Activated CD4-positive, alpha-beta memory T cell treated with anti-CD3 and anti-CD28 coated beads for 36 hours (primary cell): ENCODE measurements around the gene CTTNBP2. TPM values are rescaled to one million over a fixed set of nuclear protein-coding genes. Genes with fewer than 3 reads are reported as not detected.
"Not testable (repeated sequence)": the region's sequence is repeated elsewhere in the genome, so short reads cannot be mapped to it uniquely, and the experiment has no call there.

Source experiments
- CTCF ChIA-PET: fragments of 350-600 bp; sonication (Branson Sonifier 250); formaldehyde crosslinking; loops from one replicate; lab custom pipeline; 2021; ENCODE audit warnings: antibody characterized with exemption, inconsistent platforms; lab: Charles Lee
- POLR2A ChIA-PET: fragments of 350-600 bp; sonication (Branson Sonifier 250); formaldehyde crosslinking; loops from one replicate; lab custom pipeline; 2021; ENCODE audit warnings: antibody characterized with exemption; lab: Charles Lee
- DNase-seq: peaks from one replicate; pipeline ENCODE4 v3.0.0-alpha.2; 2020
- H3K27ac Mint-ChIP-seq: one replicate; pipeline ENCODE4 v1.8.0; 2021; ENCODE audit warnings: mixed read lengths
- H3K27me3 Mint-ChIP-seq: one replicate; pipeline ENCODE4 v1.8.0; 2021; ENCODE audit warnings: mixed read lengths
- H3K36me3 Mint-ChIP-seq: one replicate; pipeline ENCODE4 v1.8.0; 2021; ENCODE audit warnings: mixed read lengths
- H3K4me1 Mint-ChIP-seq: one replicate; pipeline ENCODE4 v1.8.0; 2021; ENCODE audit warnings: low read depth, mixed read lengths
- H3K4me3 Mint-ChIP-seq: one replicate; pipeline ENCODE4 v1.8.0; 2021; ENCODE audit warnings: mild to moderate bottlenecking, mixed read lengths
- H3K9me3 Mint-ChIP-seq: one replicate; pipeline ENCODE4 v1.8.0; 2021; ENCODE audit warnings: mixed read lengths
- intact Hi-C: fragments of 100-400 bp; cut with micrococcal nuclease; formaldehyde crosslinking; loops from one replicate; pipeline ENCODE4 v1.15.1; 2023
- total RNA-seq, 2 experiments: library from RNA; stranded (reverse); gene quantifications; one replicate each; pipeline ENCODE4 v1.2.3, GENCODE V29; 2021

CTTNBP2 gene
- total RNA-seq, 2 experiments from 2014 or later = not detected

DNA sequence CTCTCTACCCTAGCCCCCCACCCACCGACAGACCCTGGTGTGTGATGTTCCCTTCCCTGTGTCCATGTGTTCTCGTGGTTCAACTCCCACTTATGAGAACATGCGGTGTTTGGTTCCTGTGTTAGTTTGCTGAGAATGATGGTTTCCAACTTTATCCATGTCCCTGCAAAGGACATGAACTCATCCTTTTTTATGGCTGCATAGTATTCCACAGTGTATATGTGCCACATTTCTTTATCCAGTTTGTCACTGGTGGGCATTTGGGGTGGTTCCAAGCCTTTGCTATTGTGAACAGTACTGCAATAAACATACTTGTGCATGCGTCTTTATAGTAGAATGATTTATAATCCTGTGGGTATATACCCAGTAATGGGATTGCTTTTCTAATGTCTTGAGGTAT lies 165.1 kb downstream of the CTTNBP2 start:
- intact Hi-C loops, H3K4me3 Mint-ChIP-seq, H3K27me3 Mint-ChIP-seq, DNase-seq, CTCF ChIA-PET, H3K36me3 Mint-ChIP-seq, H3K27ac Mint-ChIP-seq, POLR2A ChIA-PET, H3K4me1 Mint-ChIP-seq, H3K9me3 Mint-ChIP-seq: not testable (repeated sequence)

DNA sequence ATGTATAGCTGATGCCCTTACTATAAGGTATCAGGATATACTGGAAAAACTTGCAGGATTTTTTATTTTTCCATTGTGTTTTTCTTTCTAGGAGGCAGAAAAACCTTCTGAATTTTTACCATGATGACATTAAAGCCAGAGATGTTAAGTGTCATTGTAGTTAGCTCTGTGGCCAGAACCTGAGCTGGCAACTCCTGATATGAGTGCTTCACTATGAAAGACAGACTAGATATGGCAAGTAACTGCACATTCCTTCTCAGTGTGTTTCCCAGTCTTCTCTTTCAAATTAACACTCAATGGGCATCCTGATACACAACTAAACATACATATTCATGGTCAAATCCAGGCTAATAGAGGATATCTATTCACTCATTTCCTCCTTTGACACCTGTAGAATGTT lies 166.2 kb downstream of the CTTNBP2 start:
- DNase-seq = no peak
- H3K27me3 Mint-ChIP-seq = peaks cover 1% of the 10 kb centered on the region
- ChIA-PET CTCF (no interaction called here), POLR2A (no interaction called here)
- H3K9me3 Mint-ChIP-seq = no peaks in the 10 kb centered on the region
- no peaks in the 10 kb centered on the region for H3K36me3 Mint-ChIP-seq
- H3K4me1 Mint-ChIP-seq = no peaks in the 10 kb centered on the region
- H3K4me3 Mint-ChIP-seq = no peak overlapping the region
- no peak overlapping the region for H3K27ac Mint-ChIP-seq
- intact Hi-C loops = no loop called here

DNA sequence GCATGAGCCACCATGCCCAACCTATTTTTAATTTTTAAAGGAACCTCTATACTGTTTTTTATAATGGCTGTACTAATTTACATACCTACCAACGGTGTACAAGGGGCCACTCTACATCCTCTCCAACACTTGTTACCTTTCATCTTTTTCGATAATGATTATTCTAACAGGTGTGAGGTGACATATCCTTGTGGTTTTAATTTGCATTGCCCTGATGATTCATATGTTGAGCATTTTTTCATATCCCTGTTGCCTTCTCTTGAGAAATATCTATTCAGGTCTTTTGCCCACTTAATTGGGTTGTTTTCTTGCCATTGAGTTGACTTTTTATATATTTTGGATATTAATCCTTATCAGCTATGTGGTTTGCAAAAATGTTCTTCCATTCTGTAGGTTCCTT lies 167.0 kb downstream of the CTTNBP2 start:
- H3K4me1 Mint-ChIP-seq = no peaks in the 10 kb centered on the region
- POLR2A ChIA-PET = no interaction called here
- DNase-seq = no peak
- H3K27me3 Mint-ChIP-seq = peaks cover 1% of the 10 kb centered on the region
- no peak overlapping the region for H3K4me3 Mint-ChIP-seq
- no peaks in the 10 kb centered on the region for H3K9me3 Mint-ChIP-seq
- CTCF ChIA-PET = no interaction called here
- no peak overlapping the region for H3K27ac Mint-ChIP-seq
- intact Hi-C loops = no loop called here
- no peaks in the 10 kb centered on the region for H3K36me3 Mint-ChIP-seq

DNA sequence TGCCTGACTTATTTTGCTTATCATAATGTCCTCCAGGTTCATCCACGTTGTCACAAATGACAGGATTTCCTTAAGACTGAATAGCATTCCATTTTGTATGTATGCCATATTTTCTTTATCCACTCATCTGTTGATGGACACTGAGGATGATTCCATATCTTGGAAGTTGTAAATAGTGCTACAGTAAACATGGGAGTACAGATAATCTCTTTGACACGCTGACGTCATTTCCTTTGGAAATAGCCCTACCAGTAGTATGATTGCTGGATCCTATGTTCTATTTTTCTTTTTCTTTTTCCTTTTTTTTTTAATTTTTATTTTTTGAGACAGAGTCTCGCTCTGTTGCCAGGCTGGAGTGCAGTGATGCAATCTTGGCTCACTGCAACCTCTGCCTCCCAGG lies 167.6 kb downstream of the CTTNBP2 start:
- H3K4me1 Mint-ChIP-seq = no peaks in the 10 kb centered on the region
- H3K27me3 Mint-ChIP-seq = peaks cover 1% of the 10 kb centered on the region
- no peak overlapping the region for H3K27ac Mint-ChIP-seq
- ChIA-PET POLR2A (no interaction called here), CTCF (no interaction called here)
- intact Hi-C loops = no loop called here
- H3K4me3 Mint-ChIP-seq = no peak overlapping the region
- H3K36me3 Mint-ChIP-seq = no peaks in the 10 kb centered on the region
- no peaks in the 10 kb centered on the region for H3K9me3 Mint-ChIP-seq
- no peak for DNase-seq

DNA sequence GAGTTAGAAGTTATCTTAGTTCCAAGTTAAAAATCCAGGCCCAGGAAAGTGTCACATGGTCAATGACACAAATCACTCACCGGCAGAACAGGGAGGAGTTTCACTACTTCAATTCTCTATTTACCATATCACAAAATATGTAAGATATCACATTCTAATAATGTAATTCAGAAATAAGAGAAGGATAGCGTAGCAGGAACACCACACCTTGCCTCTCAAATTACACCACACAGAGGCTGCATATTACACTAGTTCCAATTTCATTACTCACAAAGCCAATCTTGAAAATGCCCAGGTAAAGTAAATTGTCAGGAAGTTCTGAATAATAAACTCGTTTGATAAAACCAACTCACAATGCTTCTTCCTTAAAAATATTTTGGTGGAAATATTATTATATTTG lies 169.2 kb downstream of the CTTNBP2 start:
- intact Hi-C loops = no loop called here
- Mint-ChIP-seq H3K36me3 (no peaks in the 10 kb centered on the region), H3K27ac (no peak overlapping the region), H3K9me3 (no peaks in the 10 kb centered on the region), H3K4me1 (no peaks in the 10 kb centered on the region), H3K27me3 (peaks cover 1% of the 10 kb centered on the region), H3K4me3 (no peak overlapping the region)
- DNase-seq = no peak
- ChIA-PET POLR2A (no interaction called here), CTCF (no interaction called here)

DNA sequence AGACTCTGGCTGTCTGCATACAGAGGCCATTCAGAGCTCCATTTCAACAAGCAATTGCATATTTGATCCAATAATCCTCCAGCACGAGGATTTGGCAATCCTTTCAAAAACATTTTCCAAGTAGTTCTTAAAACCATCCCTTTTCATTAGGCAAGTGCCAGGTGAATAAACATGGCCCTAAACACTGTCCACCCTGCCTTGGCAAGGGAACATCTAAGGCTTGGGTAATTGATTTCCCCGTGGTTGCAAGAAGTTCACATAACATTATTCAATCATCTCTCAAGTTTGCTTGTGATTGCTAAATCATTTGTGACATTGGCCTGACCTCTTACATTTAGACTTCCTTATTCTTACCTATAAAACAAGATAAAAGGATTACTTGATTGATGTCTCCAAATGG lies 175.2 kb downstream of the CTTNBP2 start:
- H3K27me3 Mint-ChIP-seq = no peaks in the 10 kb centered on the region
- DNase-seq = no peak
- H3K4me1 Mint-ChIP-seq = no peaks in the 10 kb centered on the region
- no peaks in the 10 kb centered on the region for H3K9me3 Mint-ChIP-seq
- ChIA-PET POLR2A (no interaction called here), CTCF (no interaction called here)
- H3K4me3 Mint-ChIP-seq = no peak overlapping the region
- H3K27ac Mint-ChIP-seq = no peak overlapping the region
- intact Hi-C loops = no loop called here
- H3K36me3 Mint-ChIP-seq = no peaks in the 10 kb centered on the region

DNA sequence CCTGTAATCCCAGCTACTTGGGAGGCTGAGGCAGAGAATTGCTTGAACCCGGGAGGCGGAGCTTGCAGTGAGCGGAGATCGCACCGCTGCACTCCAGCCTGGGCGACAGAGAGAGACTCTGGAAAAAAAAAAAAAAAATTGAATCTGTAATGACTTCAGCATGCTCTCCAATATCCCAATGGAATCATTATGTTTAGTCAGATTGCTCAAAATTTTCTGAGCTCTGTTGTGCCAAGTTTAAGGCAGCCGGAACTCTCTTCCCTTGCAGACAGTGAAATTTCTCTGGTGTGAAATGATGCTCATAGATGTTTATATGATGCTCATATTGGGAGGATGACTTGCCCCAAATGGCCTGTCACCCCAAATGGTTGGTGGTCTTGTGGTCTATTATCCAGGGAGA lies 180.9 kb downstream of the CTTNBP2 start:
- Mint-ChIP-seq H3K4me1 (no peaks in the 10 kb centered on the region), H3K9me3 (no peaks in the 10 kb centered on the region), H3K36me3 (no peaks in the 10 kb centered on the region), H3K27me3 (no peaks in the 10 kb centered on the region), H3K4me3 (no peak overlapping the region), H3K27ac (no peak overlapping the region)
- intact Hi-C loops = no loop called here
- no peak for DNase-seq
- ChIA-PET CTCF (no interaction called here), POLR2A (no interaction called here)

DNA sequence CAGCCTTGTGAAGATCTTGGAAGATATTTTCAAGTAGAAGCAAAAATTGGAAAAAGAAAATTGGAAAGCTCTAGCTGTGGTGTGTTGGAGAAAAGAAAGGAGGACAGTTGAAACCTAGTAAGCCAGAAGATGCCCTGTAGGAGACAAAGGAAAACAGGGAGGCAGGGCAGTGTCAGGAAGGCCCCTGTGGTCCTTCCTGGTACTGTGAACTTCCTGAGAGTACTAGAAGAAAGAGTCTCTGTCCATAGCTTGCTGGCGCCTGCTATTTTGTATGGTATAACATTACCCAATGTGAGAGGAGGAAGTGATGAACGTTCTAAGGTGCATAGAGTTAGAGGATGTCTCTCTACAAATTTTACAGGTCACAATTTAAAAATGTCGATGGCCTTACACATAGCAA lies 183.1 kb downstream of the CTTNBP2 start:
- POLR2A ChIA-PET = no interaction called here
- no peaks in the 10 kb centered on the region for H3K9me3 Mint-ChIP-seq
- no peak overlapping the region for H3K4me3 Mint-ChIP-seq
- intact Hi-C loops = no loop called here
- H3K27me3 Mint-ChIP-seq = no peaks in the 10 kb centered on the region
- H3K4me1 Mint-ChIP-seq = no peaks in the 10 kb centered on the region
- H3K36me3 Mint-ChIP-seq = no peaks in the 10 kb centered on the region
- CTCF ChIA-PET = no interaction called here
- H3K27ac Mint-ChIP-seq = no peak overlapping the region
- no peak for DNase-seq

DNA sequence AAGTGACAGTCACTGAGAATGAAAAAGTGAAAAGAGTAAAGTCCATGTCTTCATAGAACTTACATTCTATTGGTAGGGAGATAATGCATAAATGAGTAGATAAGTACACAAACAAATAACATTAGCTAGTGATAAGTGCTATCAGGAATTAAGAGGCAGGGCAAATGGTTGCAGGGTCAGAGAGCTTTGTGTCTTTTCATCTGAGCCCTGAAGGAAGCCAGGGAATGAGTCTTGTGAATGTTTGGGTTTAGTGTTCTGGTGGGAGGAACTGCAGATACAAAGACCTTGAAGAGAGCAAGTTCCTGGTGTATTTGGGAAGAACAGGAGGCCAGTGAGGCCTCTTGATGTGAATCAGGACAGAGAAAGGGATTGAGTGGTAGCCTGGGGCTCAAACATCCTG lies 183.8 kb downstream of the CTTNBP2 start:
- DNase-seq = no peak
- ChIA-PET POLR2A (no interaction called here), CTCF (no interaction called here)
- H3K4me1 Mint-ChIP-seq = no peaks in the 10 kb centered on the region
- H3K27ac Mint-ChIP-seq = no peak overlapping the region
- no peaks in the 10 kb centered on the region for H3K27me3 Mint-ChIP-seq
- H3K9me3 Mint-ChIP-seq = no peaks in the 10 kb centered on the region
- no peaks in the 10 kb centered on the region for H3K36me3 Mint-ChIP-seq
- H3K4me3 Mint-ChIP-seq = no peak overlapping the region
- intact Hi-C loops = no loop called here

DNA sequence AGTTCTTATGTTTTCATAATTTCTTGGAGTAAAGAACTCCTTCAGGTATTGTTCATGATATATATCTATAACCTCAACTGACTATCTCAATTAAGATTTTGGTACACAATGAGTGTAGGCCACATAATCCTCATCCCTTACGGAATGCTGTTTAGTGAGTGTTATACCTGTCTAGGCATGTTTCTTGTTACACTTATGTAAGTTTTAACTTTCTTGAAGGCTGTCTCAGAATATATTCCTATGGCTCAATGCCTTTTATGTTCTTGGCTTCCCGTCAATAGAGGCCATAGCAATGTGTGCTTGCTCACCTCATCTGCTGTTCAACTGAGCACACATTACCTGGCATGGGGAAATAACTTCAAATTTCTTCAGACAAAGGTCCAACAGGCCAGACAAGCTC lies 185.1 kb downstream of the CTTNBP2 start:
- Mint-ChIP-seq H3K4me3 (no peak overlapping the region), H3K36me3 (no peaks in the 10 kb centered on the region), H3K27ac (no peak overlapping the region), H3K4me1 (no peaks in the 10 kb centered on the region), H3K9me3 (no peaks in the 10 kb centered on the region), H3K27me3 (no peaks in the 10 kb centered on the region)
- no peak for DNase-seq
- CTCF ChIA-PET = no interaction called here
- POLR2A ChIA-PET = no interaction called here
- intact Hi-C loops = no loop called here

DNA sequence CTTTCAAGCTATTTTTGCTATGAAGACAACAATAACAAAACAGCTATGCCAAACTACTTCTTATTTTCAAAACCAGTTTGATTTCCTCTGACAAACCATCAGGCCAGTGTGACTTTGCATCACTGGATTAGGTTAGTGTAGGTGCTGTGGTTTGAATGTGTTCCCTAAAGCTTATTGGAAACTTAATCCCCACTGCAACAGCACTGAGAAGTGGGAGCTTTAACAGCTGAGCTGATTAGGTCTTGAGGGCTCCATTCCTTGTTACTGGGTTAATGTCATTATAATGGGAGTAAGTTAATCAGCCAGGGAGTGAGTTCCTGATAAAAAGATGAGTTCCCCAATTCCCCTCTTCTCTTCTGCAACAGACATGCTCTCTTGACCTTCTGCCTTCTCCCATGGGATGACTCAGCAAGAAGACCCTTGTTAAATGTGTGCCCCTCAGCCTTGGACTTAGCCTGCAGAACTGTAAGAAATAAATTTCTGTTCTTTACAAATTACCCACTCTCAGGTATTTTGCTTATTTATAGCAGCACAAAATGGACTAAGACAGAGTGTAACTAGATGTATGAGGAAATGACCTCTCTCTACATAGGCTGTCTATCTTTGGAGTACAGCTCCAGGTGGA lies 186.8 kb downstream of the CTTNBP2 start:
- Mint-ChIP-seq H3K27me3 (no peaks in the 10 kb centered on the region), H3K9me3 (no peaks in the 10 kb centered on the region), H3K27ac (no peak overlapping the region), H3K36me3 (no peaks in the 10 kb centered on the region), H3K4me3 (no peak overlapping the region), H3K4me1 (no peaks in the 10 kb centered on the region)
- intact Hi-C loops = no loop called here
- no peak for DNase-seq
- POLR2A ChIA-PET = no interaction called here
- CTCF ChIA-PET = no interaction called here

DNA sequence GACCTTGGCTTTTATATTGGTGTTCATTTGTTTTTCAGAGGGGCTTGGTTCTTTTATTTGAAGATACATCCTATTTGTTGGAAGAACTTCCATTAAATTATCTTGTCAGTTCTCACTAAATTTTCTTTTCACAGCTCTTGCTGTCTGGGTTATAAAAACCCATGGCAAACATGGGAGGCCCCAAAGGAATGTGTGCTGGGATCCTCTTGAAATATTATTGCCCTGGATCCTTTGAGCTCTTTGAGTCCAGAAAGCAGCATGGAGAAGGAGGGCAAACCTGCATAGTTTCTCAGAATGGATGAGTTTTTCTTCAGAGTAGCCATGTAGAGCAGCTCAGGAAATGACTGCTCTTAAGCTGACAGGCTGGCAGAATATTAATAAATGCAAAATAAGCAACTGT lies 187.4 kb downstream of the CTTNBP2 start:
- POLR2A ChIA-PET = no interaction called here

DNA sequence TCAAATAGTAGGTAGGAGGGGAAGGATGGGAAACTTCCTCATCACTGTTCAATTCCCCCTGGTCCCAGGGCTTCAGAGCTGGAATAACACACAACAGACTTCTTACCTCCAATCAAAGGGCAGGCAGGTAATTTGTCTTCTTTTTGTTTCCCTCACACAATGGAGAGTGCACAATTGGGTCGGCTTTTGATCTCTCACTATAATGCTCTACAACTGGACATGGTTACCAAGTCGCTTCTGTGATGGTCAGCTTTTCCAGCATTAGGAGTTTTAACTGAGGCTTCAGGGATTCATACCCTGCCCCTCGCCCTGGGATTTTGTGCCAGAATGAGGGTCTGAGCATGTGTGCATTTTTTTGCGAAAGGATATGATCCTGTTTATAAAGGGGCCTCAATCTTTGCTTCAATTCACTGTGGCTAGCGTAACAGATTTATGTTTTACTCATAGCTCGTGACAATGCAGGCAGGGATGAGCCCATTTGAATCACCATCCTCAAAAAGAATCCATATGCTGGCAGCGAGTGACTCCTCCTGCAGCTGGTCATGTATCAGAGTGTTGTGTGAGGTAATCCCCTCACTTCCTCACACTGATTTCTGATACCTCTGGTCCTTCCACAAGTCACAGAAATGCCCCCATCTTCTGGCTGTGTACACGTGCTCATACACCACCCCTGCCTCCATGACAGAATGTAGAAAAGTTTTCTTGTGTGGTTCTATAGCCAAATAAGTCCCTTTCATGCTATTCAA lies 189.6 kb downstream of the CTTNBP2 start:
- Mint-ChIP-seq H3K4me3 (no peak overlapping the region), H3K9me3 (no peaks in the 10 kb centered on the region), H3K27ac (no peak overlapping the region), H3K27me3 (no peaks in the 10 kb centered on the region), H3K36me3 (no peaks in the 10 kb centered on the region), H3K4me1 (no peaks in the 10 kb centered on the region)
- POLR2A ChIA-PET = no interaction called here
- no peak for DNase-seq
- intact Hi-C loops = no loop called here
- CTCF ChIA-PET = no interaction called here

More for the DNA sequence above, 187.4 kb downstream of the CTTNBP2 start:
- no peaks in the 10 kb centered on the region for H3K36me3 Mint-ChIP-seq
- intact Hi-C loops = no loop called here
- H3K4me3 Mint-ChIP-seq = no peak overlapping the region
- CTCF ChIA-PET = no interaction called here
- DNase-seq = no peak
- H3K9me3 Mint-ChIP-seq = no peaks in the 10 kb centered on the region
- H3K27ac Mint-ChIP-seq = no peak overlapping the region
- no peaks in the 10 kb centered on the region for H3K4me1 Mint-ChIP-seq
- no peaks in the 10 kb centered on the region for H3K27me3 Mint-ChIP-seq
